K562 (cell line): ENCODE results near the gene ZNF429. TPM values are rescaled to one million over a fixed set of nuclear protein-coding genes. Genes with fewer than 3 reads are reported as not detected.

Experiments
- BHLHE40 ChIP-seq: IDR thresholded peaks from 2 replicates; pipeline ENCODE4 v1.6.1; 2011; ENCODE audit warnings: low read length, improper control_type of control experiment
- BRCA1 ChIP-seq, 2 experiments: fragments of 450-650 bp in 1 of 2; sonication (generic) in 1 of 2; formaldehyde crosslinking in 1 of 2; IDR thresholded peaks; 2 replicates each; pipeline versions ENCODE4 v1.5.0 to v1.6.1; 2017 to 2020; ENCODE audit warnings: mild to moderate bottlenecking in 1 of 2, missing genetic modification reagents in 1 of 2
- CBFA2T3 ChIP-seq: fragments of 450-650 bp; IDR thresholded peaks from 2 replicates; pipeline ENCODE4 v1.6.1; 2017
- CCAR2 ChIP-seq: fragments of 200-400 bp; formaldehyde crosslinking; IDR thresholded peaks from 2 replicates; pipeline ENCODE4 v1.6.1; 2017; ENCODE audit warnings: mild to moderate bottlenecking, low read depth, low read length
- CREB5 ChIP-seq: fragments of 250-450 bp; sonication (Bioruptor Pico); IDR thresholded peaks from 2 replicates; pipeline ENCODE4 v1.5.0; 2020; ENCODE audit warnings: mild to moderate bottlenecking
- ELF4 ChIP-seq: fragments of 450-650 bp; formaldehyde crosslinking; IDR thresholded peaks from 2 replicates; pipeline ENCODE4 v1.4.0; 2022; ENCODE audit warnings: missing genetic modification characterization
- EP300 ChIP-seq: IDR thresholded peaks from 2 replicates; pipeline ENCODE4 v1.6.1; 2012; ENCODE audit warnings: low read length, improper control_type of control experiment
- JUNB ChIP-seq: fragments of 450-650 bp; formaldehyde crosslinking; conservative IDR thresholded peaks from 2 replicates; pipeline ENCODE4 v1.4.0; 2020; ENCODE audit warnings: mild to moderate bottlenecking
- KDM4B ChIP-seq, 2 experiments: fragments of 450-650 bp in 1 of 2; sonication (generic) in 1 of 2; IDR thresholded peaks; 2 replicates each; pipeline ENCODE4 v1.6.1; 2016 to 2017; ENCODE audit warnings: borderline replicate concordance in 2 of 2, antibody characterized with exemption in 1 of 2, low read depth in 1 of 2, mild to moderate bottlenecking in 1 of 2
- MEF2D ChIP-seq: conservative IDR thresholded peaks from 2 replicates; pipeline ENCODE4 v1.6.1; 2016; ENCODE audit warnings: low read depth, missing genetic modification characterization, missing compliant biosample characterization
- MXI1 ChIP-seq: IDR thresholded peaks from 2 replicates; pipeline ENCODE4 v1.6.1; 2011; ENCODE audit warnings: low read depth, mild to moderate bottlenecking, improper control_type of control experiment, low read length
- NFATC3 ChIP-seq: fragments of 450-650 bp; IDR thresholded peaks from 2 replicates; pipeline ENCODE4 v1.6.1; 2017; ENCODE audit warnings: mild to moderate bottlenecking
- POLR2G ChIP-seq: fragments of 200-400 bp; formaldehyde crosslinking; IDR thresholded peaks from 2 replicates; pipeline ENCODE4 v1.6.1; 2017; ENCODE audit warnings: low read depth, mild to moderate bottlenecking, antibody characterized with exemption, low read length, moderate library complexity
- SAFB2 ChIP-seq: fragments of 200-400 bp; formaldehyde crosslinking; IDR thresholded peaks from 2 replicates; pipeline ENCODE4 v1.6.1; 2018; ENCODE audit warnings: borderline replicate concordance, low read length, low read depth, moderate library complexity; ENCODE audit not compliant: severe bottlenecking
- ZBTB12 ChIP-seq: fragments of 250-450 bp; sonication (Bioruptor Pico); IDR thresholded peaks from 2 replicates; pipeline ENCODE4 v1.4.0; 2020
- ZBTB43 ChIP-seq: sonication (generic); formaldehyde crosslinking; IDR thresholded peaks from 2 replicates; pipeline ENCODE4 v1.8.0; 2023; ENCODE audit warnings: mild to moderate bottlenecking, missing genetic modification reagents
- ZFP30 ChIP-seq: fragments of 250-450 bp; sonication (Bioruptor Pico); IDR thresholded peaks from 2 replicates; pipeline ENCODE4 v1.8.0; 2022; ENCODE audit warnings: moderate library complexity, mild to moderate bottlenecking, inconsistent platforms, borderline replicate concordance
- ZNF184 ChIP-seq: sonication (generic); formaldehyde crosslinking; IDR thresholded peaks from 2 replicates; pipeline ENCODE4 v1.5.0; 2020; ENCODE audit warnings: missing genetic modification reagents
- ZNF740 ChIP-seq, 3 experiments: fragments of 200-800 bp in 1 of 3; sonication (Bioruptor generic) in 1 of 3; sonication (generic) in 1 of 3; formaldehyde crosslinking in 1 of 3; IDR thresholded peaks; 2 replicates each; pipeline versions ENCODE4 v1.6.1 to v1.8.0; 2016 to 2022; ENCODE audit warnings: mild to moderate bottlenecking in 2 of 3, missing compliant biosample characterization in 2 of 3, missing genetic modification characterization in 2 of 3, missing genetic modification reagents in 1 of 3
- ZSCAN32 ChIP-seq: fragments of 450-650 bp; formaldehyde crosslinking; IDR thresholded peaks from 2 replicates; pipeline ENCODE4 v1.4.0; 2020; ENCODE audit warnings: mild to moderate bottlenecking, moderate library complexity
- polyA plus RNA-seq, 8 experiments: library from polyadenylated mRNA; depleted of rRNA in 4 of 8; stranded (reverse) in 5 of 8; unstranded in 3 of 8; fragments of >200 nt; fragmentation: Nextera tagmentation in 2 of 8; fragmentation: Illumina TruSeq in 1 of 8; extraction: Ambion mirVana in 2 of 8; extraction: Trizol in 1 of 8; gene quantifications; 2 replicates each; pipeline versions ENCODE4 v1.2.1 to v1.2.3, GENCODE V29; 2011 to 2014; ENCODE audit warnings: inconsistent platforms in 1 of 8, missing spikeins in 1 of 8
- total RNA-seq, 7 experiments: library from RNA; depleted of rRNA in 6 of 7; stranded (reverse); fragments of >200 nt in 6 of 7; fragmentation: Illumina TruSeq in 2 of 7; extraction: Trizol in 2 of 7; gene quantifications; 2 replicates each; pipeline versions ENCODE4 v1.2.1 to v1.2.3, GENCODE V29; 2011 to 2021; ENCODE audit warnings: low replicate concordance in 1 of 7
- TF ChIP-seq, protein P1 (sequence below): fragments of 250-450 bp; sonication (Bioruptor Pico); IDR thresholded peaks from 2 replicates; pipeline ENCODE4 v1.8.0; 2022; ENCODE audit warnings: moderate library complexity, mild to moderate bottlenecking, inconsistent platforms

The ZNF429 gene
- total and polyA plus RNA-seq, 9 of the 15 experiments (the other 6 are each of a cell fraction or from before 2014, with no cell fraction given), result 11.4 to 24.5 (median 16.3) TPM

DNA sequence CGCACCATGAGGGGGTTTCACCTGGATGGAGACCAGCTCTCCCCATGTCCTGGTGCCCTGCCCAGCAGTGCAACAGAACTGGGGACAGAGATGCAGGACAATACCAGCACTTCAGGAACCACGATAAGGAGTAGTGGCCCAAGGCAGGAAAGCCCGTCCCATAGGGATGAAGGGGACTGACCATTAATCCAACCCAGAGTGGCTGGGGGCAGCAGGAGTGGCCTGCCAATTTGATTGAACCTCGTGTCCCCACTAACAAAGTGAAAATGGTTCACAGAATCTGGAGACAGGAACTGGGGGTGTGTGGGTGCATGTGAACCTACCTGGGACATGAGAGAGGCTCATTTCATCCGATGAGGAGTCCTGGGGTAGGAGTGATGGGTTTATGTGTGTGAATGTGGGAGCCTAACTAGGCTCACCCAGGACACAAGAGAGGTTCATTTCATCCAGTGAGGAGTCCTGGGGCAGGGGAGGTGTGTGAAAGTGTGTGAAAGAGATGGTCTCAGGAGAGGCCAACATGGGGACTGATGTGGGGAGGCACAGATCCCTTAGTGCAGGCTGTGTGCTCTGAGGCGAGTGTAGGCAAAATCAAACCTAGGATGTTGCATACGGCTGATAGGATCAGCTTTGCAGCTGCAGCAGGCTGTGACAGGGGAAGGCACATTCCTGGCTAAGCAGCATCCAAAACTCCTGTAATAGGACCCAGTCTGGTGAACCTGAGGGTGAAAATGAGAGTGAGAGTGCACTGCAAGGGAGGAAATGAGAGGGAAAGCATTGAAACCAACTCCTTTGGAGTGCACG lies 98.2 kb downstream of the ZNF429 start (continued):
- TF ChIP-seq BRCA1 (IDR thresholded peaks at IDR 0.05) (no peak), BRCA1 (CRISPR knock-in tag; IDR thresholded peaks at IDR 0.05) (no peak), ZBTB12 (no peak), CCAR2 (no peak), MEF2D (peak; percentile 74), BHLHE40 (0 out of 2 replicates have a peak, but pooled peaks have one; percentile 3), KDM4B (IDR thresholded peaks at IDR 0.05; ENCODE audit: borderline replicate concordance in 2 of 2, low read depth in 1 of 2) (no peak), ZFP30 (CRISPR knock-in tag) (no peak), CBFA2T3 (peak; percentile 27; the same call in 1 of the 2 replicates), JUNB (no peak), NFATC3 (no peak), EP300 (no peak), SAFB2 (no peak), CREB5 (CRISPR knock-in tag) (no peak), ZNF740 (CRISPR knock-in tag; IDR thresholded peaks at IDR 0.05) (no peak), ZNF740 (tag; IDR thresholded peaks at IDR 0.05) (peak in 1 of 2 experiments; percentile 73; a peak in 2 of 4 replicates), MXI1 (no peak), ELF4 (CRISPR knock-in tag) (peak; percentile 72), POLR2G (no peak), ZSCAN32 (CRISPR knock-in tag) (0 out of 2 replicates have a peak, but pooled peaks have one; percentile 17), ZBTB43 (CRISPR knock-in tag) (no peak), ZNF184 (CRISPR knock-in tag) (no peak)
- TF ChIP-seq, protein P1, sequence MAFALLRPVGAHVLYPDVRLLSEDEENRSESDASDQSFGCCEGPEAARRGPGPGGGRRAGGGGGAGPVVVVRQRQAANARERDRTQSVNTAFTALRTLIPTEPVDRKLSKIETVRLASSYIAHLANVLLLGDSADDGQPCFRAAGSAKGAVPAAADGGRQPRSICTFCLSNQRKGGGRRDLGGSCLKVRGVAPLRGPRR (CRISPR knock-in tag), result peak; percentile 57; the same call in 1 of the 2 replicates
